ENCODE data around the gene CRTAC1.
A peak's percentile ranks its signal among the peaks of the same experiment; 100 is the strongest.
"Not testable (repeated sequence)": the region's sequence is repeated elsewhere in the genome, so short reads cannot be mapped to it uniquely, and the experiment has no call there.

CRTAC1 gene

DNA sequence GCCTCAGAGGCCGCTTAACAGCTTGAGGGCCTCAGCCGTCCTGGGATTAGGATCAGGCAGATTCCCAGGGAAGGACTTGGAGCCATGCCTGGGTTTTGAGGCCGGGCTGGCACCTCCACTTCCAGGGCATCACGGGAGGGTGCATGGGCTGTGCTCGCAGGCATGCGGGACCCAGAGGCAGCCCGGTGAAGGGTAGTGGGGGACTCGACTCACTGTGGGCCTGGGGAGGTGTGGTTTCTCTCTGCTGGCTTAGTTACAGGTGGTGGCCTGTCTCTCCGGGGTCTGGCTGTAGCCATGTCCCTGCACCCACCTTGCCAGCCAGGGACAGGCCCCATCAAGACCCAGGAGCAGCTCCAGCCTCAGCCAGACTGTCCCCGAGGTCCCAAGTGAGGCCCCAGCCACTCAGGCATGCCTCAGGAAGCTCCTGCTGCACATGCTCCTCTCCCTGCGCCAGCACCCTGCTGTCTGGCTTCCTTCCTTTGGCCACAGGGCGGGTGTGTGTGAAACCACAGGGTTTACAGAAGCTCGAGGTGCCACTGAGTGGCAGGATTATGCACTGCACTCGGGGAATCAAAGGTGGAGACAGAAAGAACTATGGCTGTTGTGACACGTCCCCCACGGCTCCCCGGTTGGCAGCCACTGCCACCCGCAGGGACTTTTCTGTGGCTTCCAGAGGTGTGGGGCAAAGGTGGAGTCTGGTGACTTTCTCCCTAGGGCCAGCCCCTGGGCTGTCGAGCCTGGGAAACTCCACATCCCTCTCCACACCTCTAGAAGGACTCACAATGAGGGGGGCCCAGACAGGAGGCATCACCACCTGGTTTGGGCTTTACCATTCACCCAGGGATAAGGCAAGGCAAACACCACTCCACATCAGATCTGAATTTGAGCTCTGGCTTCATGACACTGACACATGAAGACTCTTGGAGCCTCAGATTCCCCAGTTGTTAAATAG is 161.1 kb downstream of the CRTAC1 start:
- peak; percentile 33 to 34 for DNase-seq (ENCODE audit: low read depth in 2 of 2)

DNA sequence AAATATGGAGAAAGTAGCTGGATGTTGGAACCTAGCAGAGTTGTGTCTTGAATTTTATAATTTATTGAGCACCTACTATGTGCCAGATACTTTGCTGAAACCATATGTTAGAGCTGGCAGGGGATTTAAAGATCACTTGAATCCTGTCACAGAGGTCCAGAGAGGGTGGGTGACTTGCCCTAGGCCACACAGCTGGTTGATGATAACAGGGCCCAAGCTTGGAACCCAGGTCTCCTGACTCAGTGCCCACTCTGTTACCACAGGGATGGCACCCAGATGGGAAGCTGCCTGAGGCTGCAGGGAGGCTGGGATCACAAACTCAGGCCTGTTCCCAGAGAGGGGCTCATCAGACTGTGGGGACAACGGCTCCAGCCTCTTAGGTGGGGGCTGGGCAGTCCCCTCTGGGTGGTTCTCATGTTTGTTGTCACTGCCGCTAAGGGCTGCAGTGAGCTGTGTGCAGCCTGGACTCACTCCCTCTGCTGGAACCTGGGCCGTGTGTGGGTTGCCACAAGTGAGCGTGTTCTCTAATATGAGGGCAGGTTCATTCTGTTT is 162.2 kb downstream of the CRTAC1 start:
- DNase-seq (ENCODE audit: low read depth in 2 of 2), result no peak

DNA sequence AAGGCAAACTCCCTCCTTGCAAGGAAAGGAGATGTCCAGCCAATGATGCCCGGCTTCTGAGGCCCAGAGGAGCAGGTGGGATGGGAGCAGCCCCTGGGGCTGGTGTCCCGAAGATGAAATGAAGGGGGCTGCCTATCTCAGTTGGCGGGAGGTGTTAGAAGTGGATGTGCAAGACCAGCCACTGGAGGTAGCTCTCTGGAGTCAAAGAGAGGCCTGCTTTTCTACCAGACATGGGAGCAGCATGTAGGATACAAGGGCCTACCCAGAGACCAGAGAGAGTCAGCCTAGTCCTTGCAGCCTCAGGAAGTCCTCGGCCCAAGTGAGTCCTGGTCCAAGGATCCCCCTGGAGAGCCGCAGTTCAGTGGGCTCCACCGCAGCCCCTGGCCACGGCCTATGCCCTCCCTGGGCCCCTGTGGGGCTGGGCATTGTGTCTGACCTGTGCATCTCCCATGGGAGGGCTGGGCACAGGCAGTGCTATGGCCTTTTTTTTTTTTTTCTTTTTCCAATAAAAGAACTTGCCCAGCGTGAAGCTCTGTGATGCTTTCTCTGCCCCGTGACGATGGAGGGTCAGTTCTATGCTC is 163.1 kb downstream of the CRTAC1 start:
- DNase-seq (ENCODE audit: low read depth in 2 of 2), result no peak

DNA sequence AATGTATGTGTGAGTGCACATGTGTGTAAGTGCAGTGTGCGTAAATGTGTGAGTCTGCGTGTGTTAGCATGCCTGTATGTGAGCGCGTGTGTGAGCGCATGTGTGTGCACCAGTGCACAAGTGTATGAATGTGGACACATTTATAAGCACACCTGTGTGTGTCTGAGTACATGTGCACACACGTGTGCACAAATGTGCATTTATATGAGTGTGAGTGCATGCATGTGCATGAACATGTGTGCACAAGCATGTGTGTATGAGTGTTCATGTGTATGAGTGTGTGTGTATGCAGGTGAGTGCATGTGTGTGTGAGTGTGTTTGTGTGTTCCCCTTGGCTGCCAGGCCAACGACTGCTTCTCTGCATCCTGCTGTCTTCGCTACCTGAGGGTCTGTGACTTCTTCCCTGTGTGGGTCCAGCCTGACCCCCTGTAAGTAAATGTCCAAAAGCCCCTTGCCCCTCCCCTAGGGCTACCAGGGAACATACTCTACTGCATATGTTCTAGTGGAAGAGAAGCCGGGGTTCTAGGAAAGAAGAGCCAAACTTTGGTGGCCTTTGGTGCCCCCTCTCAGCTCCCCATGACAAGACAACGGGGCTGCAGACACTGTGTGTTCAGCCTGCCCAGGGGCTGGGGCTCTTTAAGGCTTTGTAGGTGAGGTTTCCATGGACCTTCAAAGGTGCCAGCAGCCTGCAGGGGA is 163.7 kb downstream of the CRTAC1 start:
- DNase-seq (ENCODE audit: low read depth in 2 of 2), result no peak

DNA sequence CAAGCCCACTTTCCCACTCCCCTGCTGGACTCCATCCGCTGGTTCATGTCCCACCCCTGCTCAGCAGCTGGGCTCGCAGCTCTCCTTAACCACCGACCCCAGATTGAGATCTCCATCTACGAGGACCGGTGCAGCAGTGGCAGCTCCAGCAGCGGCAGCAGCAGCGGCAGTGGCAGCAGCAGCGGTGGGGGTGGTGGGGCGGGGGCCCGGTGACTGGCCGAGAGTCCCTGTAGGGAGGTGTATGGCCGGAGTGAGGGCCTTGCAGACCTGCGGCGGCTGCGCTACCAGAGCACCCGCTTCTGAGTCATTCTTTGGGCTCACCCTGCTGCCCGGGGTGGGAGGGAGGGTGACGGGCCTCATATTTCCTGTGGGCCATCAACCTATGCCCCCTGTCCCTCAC is 164.9 kb downstream of the CRTAC1 start:
- no peak for DNase-seq (ENCODE audit: low read depth in 2 of 2)

DNA sequence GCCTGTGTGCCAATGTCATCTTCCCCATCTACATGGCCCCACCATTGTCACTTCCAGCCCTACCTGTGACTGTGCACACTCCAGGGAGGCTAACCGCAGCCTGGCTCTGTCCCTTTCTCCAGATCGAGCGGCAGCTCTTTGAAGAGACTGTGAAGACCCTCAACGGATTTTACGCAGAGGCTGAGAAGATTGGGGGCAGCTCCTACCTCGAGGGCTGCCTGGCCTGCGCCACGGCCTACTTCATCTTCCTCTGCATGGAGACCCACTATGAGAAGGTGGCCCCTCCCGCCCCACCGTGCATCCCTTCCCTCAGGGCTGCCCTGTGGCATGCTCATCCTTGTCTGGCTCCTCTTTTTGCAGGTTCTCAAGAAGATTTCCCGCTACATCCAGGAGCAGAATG is 166.6 kb downstream of the CRTAC1 start:
- no peak for DNase-seq (ENCODE audit: low read depth in 2 of 2)

GRCh38 chr10:97861924-97862323 is 168.5 kb downstream of the CRTAC1 start:
- DNase-seq (ENCODE audit: low read depth in 2 of 2), result no peak

- DNase-seq (ENCODE audit: low read depth in 2 of 2), result no peak
Measured at GRCh38 chr10:97861097-97861750, 169.2 kb downstream of the CRTAC1 start.

DNA sequence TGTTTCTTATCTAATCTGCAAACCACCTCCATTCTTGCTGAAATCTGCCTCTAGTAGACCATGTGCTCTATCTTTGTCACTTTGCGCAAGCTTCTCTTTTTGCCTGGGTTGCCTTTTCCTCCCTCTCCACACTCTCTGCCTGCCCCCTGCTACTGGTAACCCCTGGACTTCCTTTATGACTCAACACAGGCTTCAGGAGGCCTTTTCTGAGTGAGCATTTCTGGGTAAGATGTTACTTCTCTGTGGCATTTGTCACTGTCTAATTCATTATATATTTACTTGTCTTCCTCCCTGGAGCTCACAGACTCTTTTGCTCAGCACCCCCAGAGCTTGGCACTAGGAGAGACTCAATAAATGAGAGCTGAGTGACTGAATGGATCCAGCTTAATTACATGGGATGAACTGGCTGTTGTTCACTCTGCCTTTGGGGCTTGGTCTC is 172.4 kb downstream of the CRTAC1 start:
- no peak for DNase-seq (ENCODE audit: low read depth in 2 of 2)

- DNase-seq (ENCODE audit: low read depth in 2 of 2), result no peak
Measured at GRCh38 chr10:97854743-97855142, 175.7 kb downstream of the CRTAC1 start.

GRCh38 chr10:97852840-97853405 is 177.5 kb downstream of the CRTAC1 start:
- DNase-seq (ENCODE audit: low read depth in 2 of 2), result no peak

DNA sequence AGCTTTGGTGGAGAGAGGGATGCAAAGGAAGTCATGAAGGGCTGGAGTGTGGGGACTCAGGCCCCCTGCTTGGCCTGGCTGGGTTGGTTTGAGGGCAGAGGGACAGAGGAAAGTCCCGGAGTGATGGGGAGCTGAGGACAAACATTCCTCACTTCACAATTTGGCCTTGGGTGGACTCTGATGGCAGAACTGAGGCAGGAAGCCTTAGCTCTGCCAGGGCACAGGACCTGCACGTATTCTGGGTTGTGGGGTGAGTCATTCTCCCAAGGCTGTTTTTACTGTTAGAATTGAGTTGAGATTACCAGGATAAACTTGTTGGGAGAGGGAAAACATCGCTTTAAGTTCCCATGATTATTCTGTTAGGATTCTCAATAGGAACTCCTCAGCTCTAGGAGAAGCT is 178.1 kb downstream of the CRTAC1 start:
- no peak for DNase-seq (ENCODE audit: low read depth in 2 of 2)

DNA sequence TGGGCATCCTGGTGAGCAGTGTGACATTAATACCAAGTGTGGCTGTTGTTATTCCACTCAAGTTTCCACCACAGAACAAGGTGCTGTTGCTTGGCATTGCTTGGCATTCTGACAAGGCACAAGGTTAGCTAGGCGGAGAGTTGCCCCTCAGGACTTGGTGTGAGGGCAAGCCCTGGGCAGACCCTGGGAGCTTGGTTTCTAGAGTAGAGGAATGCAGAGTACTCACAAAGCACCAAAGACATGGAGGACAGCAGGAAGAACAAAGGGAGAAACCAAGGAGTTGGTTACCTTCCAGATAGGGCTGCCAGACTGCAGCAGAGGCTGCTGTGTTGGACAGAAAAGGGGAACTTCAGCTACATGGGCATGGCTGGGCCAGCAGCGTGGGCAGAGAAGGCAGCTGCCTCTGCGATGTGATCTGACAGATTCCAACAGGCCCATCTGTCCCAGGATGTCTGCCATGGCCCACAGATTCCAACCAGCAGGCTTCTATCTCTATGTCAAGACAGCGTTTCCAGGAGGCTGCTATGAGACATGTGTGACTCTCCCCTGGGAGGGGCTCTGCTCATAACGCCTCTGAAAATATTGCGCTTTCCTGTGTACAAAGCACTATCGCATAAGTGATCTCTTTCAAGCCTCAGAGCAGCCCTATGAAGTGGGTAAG is 178.9 kb downstream of the CRTAC1 start:
- no peak for DNase-seq (ENCODE audit: low read depth in 2 of 2)

DNA sequence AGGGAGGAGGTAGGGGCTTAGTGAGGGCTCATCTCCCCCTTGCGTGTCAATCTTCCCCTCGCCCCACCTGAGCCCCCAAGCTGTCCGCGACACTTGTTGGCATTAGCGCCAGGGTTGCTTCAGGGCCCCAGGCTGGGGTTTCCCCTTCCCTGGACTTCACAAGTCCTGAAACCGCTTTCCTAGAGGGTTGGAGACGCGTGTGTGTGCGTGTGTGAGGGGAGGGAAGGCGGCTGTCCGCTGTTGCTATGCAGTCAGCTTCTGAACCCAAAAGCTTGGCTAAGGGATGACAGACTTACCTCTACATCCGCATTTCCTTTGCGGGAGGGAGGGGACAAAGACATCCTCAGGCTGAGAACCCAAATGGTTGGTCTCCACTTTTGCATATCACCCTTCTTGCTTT is 180.0 kb downstream of the CRTAC1 start:
- no peak for DNase-seq (ENCODE audit: low read depth in 2 of 2)

- DNase-seq (ENCODE audit: low read depth in 2 of 2), result no peak
Measured at GRCh38 chr10:97849687-97850402, 180.6 kb downstream of the CRTAC1 start, which contains the start of gene GOLGA7B. GOLGA7B (plus strand) TSS chr10:97849843; CDS start chr10:97850304, 461 bp downstream.

DNA sequence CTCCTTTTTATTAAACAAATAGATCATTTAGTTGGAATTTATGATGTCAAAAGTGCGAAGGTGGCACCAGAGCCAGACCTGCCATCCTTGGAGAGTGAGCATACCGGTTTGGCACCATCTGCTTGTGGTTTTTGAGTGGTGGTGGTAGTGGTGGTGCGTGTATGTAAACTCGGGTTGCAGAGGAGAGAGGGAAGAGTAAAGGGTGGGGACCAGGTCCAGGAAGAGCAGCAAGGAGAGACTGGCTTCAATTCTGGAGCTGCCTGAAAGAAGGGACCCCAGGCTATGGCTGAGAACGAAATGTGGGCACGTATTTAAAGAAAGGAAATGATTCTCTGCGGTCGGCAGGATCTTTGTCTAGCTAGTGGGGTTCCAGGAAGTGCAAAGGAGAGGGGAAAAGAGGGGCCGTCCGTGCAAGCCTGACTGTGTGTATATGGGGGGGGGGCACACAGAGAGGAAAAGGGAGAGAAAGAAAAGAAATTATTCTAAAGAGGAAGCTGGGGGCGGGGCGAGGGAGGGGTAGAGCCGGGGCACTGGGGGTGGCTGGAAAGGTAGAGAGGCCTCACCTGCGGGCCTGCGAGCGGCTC is 181.2 kb downstream of the CRTAC1 start:
- DNase-seq (ENCODE audit: low read depth in 2 of 2), result no peak

DNA sequence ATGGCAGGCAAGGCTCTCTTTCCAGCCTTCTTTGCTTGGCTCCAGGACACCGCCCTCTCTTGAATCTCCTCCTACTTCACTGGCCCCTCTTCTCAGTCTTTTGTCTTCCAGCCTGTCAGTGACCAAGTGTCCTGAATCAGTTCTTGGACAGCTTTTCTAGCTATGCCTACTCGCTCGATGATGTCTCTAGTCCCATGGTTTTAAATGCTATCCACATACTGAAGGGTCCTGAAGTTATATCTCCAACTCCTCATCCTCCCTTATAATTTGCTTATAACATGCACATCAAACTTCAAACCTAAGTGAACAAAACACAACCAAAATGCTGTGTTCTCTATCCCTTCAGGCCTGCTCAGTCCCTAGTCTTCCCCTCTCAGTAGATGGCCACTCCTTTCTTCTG is 185.7 kb downstream of the CRTAC1 start:
- no peak for DNase-seq (ENCODE audit: low read depth in 2 of 2)

GRCh38 chr10:97843972-97844371 is 186.4 kb downstream of the CRTAC1 start:
- DNase-seq (ENCODE audit: low read depth in 2 of 2), result not testable (repeated sequence)

- no peak for DNase-seq (ENCODE audit: low read depth in 2 of 2)
Measured at GRCh38 chr10:97843281-97843671, 187.1 kb downstream of the CRTAC1 start.

Data from fibroblast of skin of left biceps (primary cell).